Caco-2 (cell line): ENCODE results near the gene TCIRG1. TPM values are rescaled to one million over a fixed set of nuclear protein-coding genes. Genes with fewer than 3 reads are reported as not detected.

Source experiments
- BruUV-seq: library from RNA; stranded (reverse); fragments of 400-500 nt; replicated peaks from 2 replicates; lab custom pipeline; 2021; lab: Mats Ljungman, UMichigan
- CTCF ChIA-PET: fragments of 300-600 bp; sonication (Branson Sonifier 250); formaldehyde crosslinking; loops from one replicate; lab custom pipeline; 2022; ENCODE audit warnings: antibody characterized with exemption; lab: Charles Lee
- POLR2A ChIA-PET: fragments of 300-600 bp; sonication (Branson Sonifier 250); formaldehyde crosslinking; loops from one replicate; lab custom pipeline; 2022; ENCODE audit warnings: antibody characterized with exemption; lab: Charles Lee
- DNase-seq, 2 experiments: peaks; one replicate each; pipeline versions ENCODE4 v3.0.0 to v3.0.0-alpha.2; 2020 to 2022
- H3K27me3 ChIP-seq: replicated peaks from 2 replicates; pipeline ENCODE4 v1.6.0; 2011; ENCODE audit warnings: low read length; ENCODE audit not compliant: control insufficient read depth, insufficient read depth
- H3K36me3 ChIP-seq: 2 replicates; pipeline ENCODE4 v1.5.1; 2011; ENCODE audit warnings: low read length; ENCODE audit not compliant: control insufficient read depth, insufficient read depth
- H3K4me1 ChIP-seq: fragments of 250-450 bp; sonication (Bioruptor Pico); 2 replicates; pipeline ENCODE4 v1.5.1; 2020; ENCODE audit warnings: mild to moderate bottlenecking
- H3K4me3 ChIP-seq: 2 replicates; pipeline ENCODE4 v1.5.1; 2011; ENCODE audit warnings: low read depth, mild to moderate bottlenecking, control low read depth, low read length
- H3K9me3 ChIP-seq: fragments of 250-450 bp; sonication (Bioruptor Pico); 2 replicates; pipeline ENCODE4 v1.5.1; 2020; ENCODE audit warnings: mild to moderate bottlenecking, moderate library complexity
- H3K27ac Mint-ChIP-seq: one replicate; pipeline ENCODE4 v1.8.0; 2022; ENCODE audit warnings: mixed read lengths; ENCODE audit not compliant: unreplicated experiment
- H3K27me3 Mint-ChIP-seq: one replicate; pipeline ENCODE4 v1.8.0; 2022; ENCODE audit warnings: mixed read lengths; ENCODE audit not compliant: insufficient read depth, unreplicated experiment
- H3K36me3 Mint-ChIP-seq: one replicate; pipeline ENCODE4 v1.8.0; 2022; ENCODE audit warnings: mild to moderate bottlenecking, mixed read lengths; ENCODE audit not compliant: insufficient read depth, unreplicated experiment
- H3K4me1 Mint-ChIP-seq: one replicate; pipeline ENCODE4 v1.8.0; 2022; ENCODE audit warnings: low read depth, mixed read lengths; ENCODE audit not compliant: unreplicated experiment
- H3K4me3 Mint-ChIP-seq: one replicate; pipeline ENCODE4 v1.8.0; 2022; ENCODE audit warnings: mild to moderate bottlenecking, moderate library complexity, mixed read lengths; ENCODE audit not compliant: unreplicated experiment
- H3K9me3 Mint-ChIP-seq: one replicate; pipeline ENCODE4 v1.8.0; 2022; ENCODE audit warnings: mixed read lengths; ENCODE audit not compliant: unreplicated experiment
- CTCF ChIP-seq, 2 experiments: fragments of 200-600 bp in 1 of 2; IDR thresholded peaks; 1 replicate in 1 of 2; 2 replicates in 1 of 2; pipeline versions ENCODE4 v1.5.1 to v1.8.0; 2011 to 2022; ENCODE audit warnings: antibody characterized with exemption in 1 of 2, control low read depth in 1 of 2, inconsistent platforms in 1 of 2, low read depth in 1 of 2, low read length in 1 of 2, mild to moderate bottlenecking in 1 of 2, moderate library complexity in 1 of 2; ENCODE audit not compliant: insufficient read depth in 1 of 2, severe bottlenecking in 1 of 2, unreplicated experiment in 1 of 2
- intact Hi-C: fragments of 100-400 bp; cut with micrococcal nuclease; formaldehyde crosslinking; loops from one replicate; pipeline ENCODE4 v1.10.0; 2022; ENCODE audit not compliant: unreplicated experiment
- total RNA-seq: library from RNA; stranded (reverse); gene quantifications from 2 replicates; pipeline ENCODE4 v1.2.3, GENCODE V29; 2022

Gene TCIRG1
- total RNA-seq, 1 experiment from 2014 or later, result 2.7 TPM

GRCh38 chr11:67996051-67996450 lies 42.8 kb upstream of the TCIRG1 start:
- DNase-seq, result no peak
- H3K4me3 ChIP-seq, result no peak overlapping the region
- TF ChIP-seq CTCF (IDR thresholded peaks at IDR 0.05; ENCODE audit: insufficient read depth in 1 of 2, low read depth in 1 of 2, low read length in 1 of 2, severe bottlenecking in 1 of 2, unreplicated experiment in 1 of 2), result no peak
- no TSS peak for BruUV-seq
- H3K9me3 Mint-ChIP-seq, result no peaks in the 10 kb centered on the region
- no peaks in the 10 kb centered on the region for H3K4me1 Mint-ChIP-seq
- no peak overlapping the region for H3K4me3 Mint-ChIP-seq
- H3K36me3 ChIP-seq, result no peaks in the 10 kb centered on the region
- intact Hi-C loops, result no loop called here
- H3K27ac Mint-ChIP-seq, result no peak overlapping the region
- peaks cover 4% of the 10 kb centered on the region; the same call in 1 of the 2 replicates for H3K4me1 ChIP-seq
- CTCF ChIA-PET, result no interaction called here
- no peaks in the 10 kb centered on the region for H3K9me3 ChIP-seq
- no peaks in the 10 kb centered on the region for H3K27me3 Mint-ChIP-seq
- H3K36me3 Mint-ChIP-seq, result peaks cover 4% of the 10 kb centered on the region
- H3K27me3 ChIP-seq, result no peaks in the 10 kb centered on the region
- POLR2A ChIA-PET, result no interaction called here

GRCh38 chr11:67996622-67997474 lies 42.0 kb upstream of the TCIRG1 start:
- Histone ChIP-seq H3K9me3 (no peaks in the 10 kb centered on the region), H3K4me3 (no peak overlapping the region), H3K4me1 (peaks cover 4% of the 10 kb centered on the region; the same call in 1 of the 2 replicates), H3K27me3 (no peaks in the 10 kb centered on the region), H3K36me3 (no peaks in the 10 kb centered on the region)
- H3K27me3 Mint-ChIP-seq, result no peaks in the 10 kb centered on the region
- no peak for TF ChIP-seq CTCF (IDR thresholded peaks at IDR 0.05; ENCODE audit: insufficient read depth in 1 of 2, low read depth in 1 of 2, low read length in 1 of 2, severe bottlenecking in 1 of 2, unreplicated experiment in 1 of 2)
- no peak overlapping the region for H3K27ac Mint-ChIP-seq
- no peaks in the 10 kb centered on the region for H3K9me3 Mint-ChIP-seq
- no peaks in the 10 kb centered on the region for H3K4me1 Mint-ChIP-seq
- ChIA-PET POLR2A (interaction anchor here (0.8 kb wide), 1 partner anchor 58 kb away, joined by 6 read pairs; no protein-coding TSS in a partner anchor), CTCF (no interaction called here)
- BruUV-seq, result no TSS peak
- no peak overlapping the region for H3K4me3 Mint-ChIP-seq
- peaks cover 4% of the 10 kb centered on the region for H3K36me3 Mint-ChIP-seq
- intact Hi-C loops, result no loop called here
- peak; percentile 69 to 82 for DNase-seq

GRCh38 chr11:67997475-67997921 lies 41.3 kb upstream of the TCIRG1 start:
- no TSS peak for BruUV-seq
- Mint-ChIP-seq H3K9me3 (no peaks in the 10 kb centered on the region), H3K4me3 (no peak overlapping the region), H3K36me3 (peaks cover 4% of the 10 kb centered on the region), H3K27me3 (no peaks in the 10 kb centered on the region), H3K27ac (no peak overlapping the region), H3K4me1 (peaks cover 3% of the 10 kb centered on the region)
- POLR2A ChIA-PET, result no interaction called here
- H3K4me1 ChIP-seq, result peaks cover 4% of the 10 kb centered on the region; the same call in 1 of the 2 replicates
- no peak for TF ChIP-seq CTCF (IDR thresholded peaks at IDR 0.05; ENCODE audit: insufficient read depth in 1 of 2, low read depth in 1 of 2, low read length in 1 of 2, severe bottlenecking in 1 of 2, unreplicated experiment in 1 of 2)
- intact Hi-C loops, result no loop called here
- H3K4me3 ChIP-seq, result no peak overlapping the region
- no peaks in the 10 kb centered on the region for H3K27me3 ChIP-seq
- H3K9me3 ChIP-seq, result no peaks in the 10 kb centered on the region
- CTCF ChIA-PET, result no interaction called here
- H3K36me3 ChIP-seq, result no peaks in the 10 kb centered on the region
- peak in 1 of 2 experiments; percentile 36 for DNase-seq
